Right lobe of liver (tissue), 4 donors: ENCODE results near the gene IFI27L1.

Source experiments
- CTCF ChIP-seq, 4 donors: fragments of 200-600 bp in 3 of 4; fragments of 450-650 bp in 1 of 4; IDR thresholded peaks; one replicate each; pipeline versions ENCODE4 v1.5.1 to v1.8.0; 2016 to 2022; ENCODE audit warnings: antibody characterized with exemption in 4 of 4, mild to moderate bottlenecking in 2 of 4
- POLR2A ChIP-seq: fragments of 450-650 bp; IDR thresholded peaks from one replicate; pipeline ENCODE4 v1.6.1; 2017; ENCODE audit warnings: antibody characterized with exemption, mild to moderate bottlenecking
- donor health status: DM: no; HTN: no; CAD: no.
- donor health status: DM: no; HTN: no; CAD: no.
- donor health status: DM: no; HTN: yes; CAD: no.

- TF ChIP-seq CTCF (IDR thresholded peaks at IDR 0.05), result no peak
- TF ChIP-seq POLR2A, result no peak
Measured at GRCh38 chr14:94077111-94077821, 3.8 kb upstream of the IFI27L1 start.
